Upper lobe of right lung (tissue), 1 donor: ENCODE measurements around the gene PRR23E. TPM values are rescaled to one million over a fixed set of nuclear protein-coding genes. Genes with fewer than 3 reads are reported as not detected.

ENCODE experiments used
- ATAC-seq: fragments of 200-7000 bp; cut with Tn5 transposase; one replicate; pipeline ENCODE4 v1.9.1; 2020; ENCODE audit warnings: mild to moderate bottlenecking, moderate library complexity
- DNase-seq: peaks from one replicate; pipeline ENCODE4 v3.0.0-alpha.2; 2020
- H3K27ac ChIP-seq: fragments of 200-600 bp; one replicate; pipeline ENCODE4 v1.8.0; 2022
- H3K27me3 ChIP-seq: fragments of 200-600 bp; one replicate; pipeline ENCODE4 v1.8.0; 2022; ENCODE audit warnings: mild to moderate bottlenecking
- H3K36me3 ChIP-seq: fragments of 200-600 bp; one replicate; pipeline ENCODE4 v1.8.0; 2022
- H3K4me1 ChIP-seq: fragments of 200-600 bp; one replicate; pipeline ENCODE4 v1.8.0; 2022
- H3K4me3 ChIP-seq: fragments of 200-600 bp; one replicate; pipeline ENCODE4 v1.8.0; 2022; ENCODE audit warnings: mild to moderate bottlenecking
- H3K9me3 ChIP-seq: fragments of 200-600 bp; one replicate; pipeline ENCODE4 v1.8.0; 2022
- CTCF ChIP-seq: fragments of 200-600 bp; IDR thresholded peaks from one replicate; pipeline ENCODE4 v1.8.0; 2022; ENCODE audit warnings: antibody characterized with exemption
- intact Hi-C: fragments of 100-400 bp; cut with DNase I; formaldehyde crosslinking; loops from one replicate; pipeline ENCODE4 v1.11.0; 2022
- total RNA-seq: library from RNA; stranded (reverse); fragmentation: NEBNext Ultra II Directional; extraction: Animal tissue kit (Norgen Biotek cat#: 25700); gene quantifications from one replicate; pipeline ENCODE4 v1.2.1, GENCODE V29; 2021
- donor health status: DM: no; HTN: yes; CAD: no; lungs with severe emphysema.

The PRR23E gene
- total RNA-seq, 1 donor from 2014 or later: not detected

GRCh38 chr3:127209840-127210653 lies 17.1 kb downstream of the PRR23E start:
- H3K4me3 ChIP-seq: no peak overlapping the region
- no peak for DNase-seq
- no peak for TF ChIP-seq CTCF
- no peaks in the 10 kb centered on the region for H3K4me1 ChIP-seq
- intact Hi-C loops: no loop called here
- H3K36me3 ChIP-seq: no peaks in the 10 kb centered on the region
- no peaks in the 10 kb centered on the region for H3K27me3 ChIP-seq
- H3K9me3 ChIP-seq: no peaks in the 10 kb centered on the region
- no peak for ATAC-seq
- no peak overlapping the region for H3K27ac ChIP-seq

DNA sequence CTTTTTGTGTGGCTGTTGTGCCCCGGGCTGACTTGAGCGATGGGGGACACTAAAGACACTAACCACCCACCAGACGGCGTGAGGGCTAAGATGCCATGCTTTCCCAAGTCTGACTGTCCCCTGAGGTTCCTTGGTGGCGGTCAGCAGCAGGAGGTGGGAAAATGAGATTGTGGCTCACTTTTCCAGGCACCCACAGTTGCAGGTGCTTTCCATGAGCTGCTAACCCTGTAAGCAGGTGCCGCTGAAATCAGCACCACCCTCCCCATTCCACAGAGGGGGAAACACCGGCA lies 17.7 kb downstream of the PRR23E start:
- H3K4me3 ChIP-seq: no peak overlapping the region
- ATAC-seq: no peak
- no peak overlapping the region for H3K27ac ChIP-seq
- no peak for TF ChIP-seq CTCF
- intact Hi-C loops: no loop called here
- DNase-seq: no peak
- H3K27me3 ChIP-seq: no peaks in the 10 kb centered on the region
- no peaks in the 10 kb centered on the region for H3K9me3 ChIP-seq
- no peaks in the 10 kb centered on the region for H3K36me3 ChIP-seq
- no peaks in the 10 kb centered on the region for H3K4me1 ChIP-seq

- Histone ChIP-seq H3K36me3 (no peaks in the 10 kb centered on the region), H3K27me3 (no peaks in the 10 kb centered on the region), H3K4me3 (no peak overlapping the region), H3K27ac (no peak overlapping the region), H3K4me1 (no peaks in the 10 kb centered on the region), H3K9me3 (no peaks in the 10 kb centered on the region)
- DNase-seq (no peak), ATAC-seq (no peak)
- no peak for TF ChIP-seq CTCF
- intact Hi-C loops: no loop called here
Measured at GRCh38 chr3:127211118-127212060, 18.5 kb downstream of the PRR23E start.

GRCh38 chr3:127212231-127212630 lies 19.3 kb downstream of the PRR23E start:
- no peak overlapping the region for H3K4me3 ChIP-seq
- H3K27me3 ChIP-seq: no peaks in the 10 kb centered on the region
- DNase-seq: no peak
- no peaks in the 10 kb centered on the region for H3K4me1 ChIP-seq
- intact Hi-C loops: no loop called here
- H3K9me3 ChIP-seq: no peaks in the 10 kb centered on the region
- no peak for TF ChIP-seq CTCF
- no peaks in the 10 kb centered on the region for H3K36me3 ChIP-seq
- no peak for ATAC-seq
- no peak overlapping the region for H3K27ac ChIP-seq

GRCh38 chr3:127212711-127213110 lies 19.8 kb downstream of the PRR23E start:
- Histone ChIP-seq H3K27me3 (no peaks in the 10 kb centered on the region), H3K4me3 (no peak overlapping the region), H3K4me1 (no peaks in the 10 kb centered on the region), H3K9me3 (no peaks in the 10 kb centered on the region), H3K36me3 (no peaks in the 10 kb centered on the region), H3K27ac (no peak overlapping the region)
- ATAC-seq: no peak
- intact Hi-C loops: no loop called here
- DNase-seq: no peak
- TF ChIP-seq CTCF: no peak
